Neural cell (in vitro differentiated cells): ENCODE results near the gene ARL3. TPM values are rescaled to one million over a fixed set of nuclear protein-coding genes. Genes with fewer than 3 reads are reported as not detected.

Experiments used
- H2AFZ ChIP-seq: fragments of 200-600, 300-800 bp; sonication (generic), shearing (Covaris generic); 2 replicates; pipeline ENCODE4 v1.6.0; 2014; ENCODE audit warnings: low read depth, mild to moderate bottlenecking, antibody characterized with exemption, low read length, moderate library complexity
- H3F3A ChIP-seq: fragments of 200-600 bp; shearing (Covaris generic); 2 replicates; pipeline ENCODE4 v1.6.1; 2016; ENCODE audit warnings: mild to moderate bottlenecking, moderate library complexity, mixed read lengths, antibody characterized with exemption, low read length; ENCODE audit not compliant: insufficient read depth, poor library complexity, severe bottlenecking
- H3K27ac ChIP-seq: fragments of 200-600, 300-800 bp; sonication (generic), shearing (Covaris generic); 2 replicates; pipeline ENCODE4 v1.5.1; 2014; ENCODE audit warnings: mild to moderate bottlenecking, low read length, moderate library complexity
- H3K27me3 ChIP-seq: fragments of 300-800, 200-600 bp; sonication (generic), shearing (Covaris generic); 2 replicates; pipeline ENCODE4 v1.6.0; 2014; ENCODE audit warnings: mild to moderate bottlenecking, low read depth, low read length, moderate library complexity; ENCODE audit not compliant: insufficient read depth
- H3K36me3 ChIP-seq: fragments of 300-800, 200-600 bp; sonication (generic), shearing (Covaris generic); 2 replicates; pipeline ENCODE4 v1.5.1; 2014; ENCODE audit warnings: mild to moderate bottlenecking, antibody characterized with exemption, low read length, moderate library complexity; ENCODE audit not compliant: insufficient read depth
- H3K4me2 ChIP-seq: fragments of 300-800, 200-600 bp; sonication (generic), shearing (Covaris generic); 2 replicates; pipeline ENCODE4 v1.6.0; 2014; ENCODE audit warnings: mild to moderate bottlenecking, low read length
- H3K4me3 ChIP-seq: fragments of 300-800, 200-600 bp; sonication (generic), shearing (Covaris generic); 2 replicates; pipeline ENCODE4 v1.5.1; 2014; ENCODE audit warnings: mild to moderate bottlenecking, low read length, moderate library complexity
- H3K79me2 ChIP-seq: fragments of 200-600 bp; shearing (Covaris generic); replicated peaks from 2 replicates; pipeline ENCODE4 v1.6.0; 2014; ENCODE audit warnings: mild to moderate bottlenecking, low read length, moderate library complexity; ENCODE audit not compliant: insufficient read depth
- H3K9ac ChIP-seq: fragments of 300-800, 200-600 bp; sonication (generic), shearing (Covaris generic); 2 replicates; pipeline ENCODE4 v1.6.1; 2016; ENCODE audit warnings: mild to moderate bottlenecking, low read length, mixed read lengths
- H3K9me2 ChIP-seq: fragments of 200-600 bp; shearing (Covaris generic); 2 replicates; pipeline ENCODE4 v1.6.1; 2016; ENCODE audit warnings: mild to moderate bottlenecking, low read length, mixed read lengths; ENCODE audit not compliant: insufficient read depth
- H3K9me3 ChIP-seq: fragments of 200-600, 300-800 bp; sonication (generic), shearing (Covaris generic); 2 replicates; pipeline ENCODE4 v1.6.1; 2016; ENCODE audit warnings: mild to moderate bottlenecking, mixed run types, low read length, moderate library complexity, mixed read lengths
- H4K20me1 ChIP-seq: fragments of 200-600 bp; shearing (Covaris generic); 2 replicates; pipeline ENCODE4 v1.6.1; 2016; ENCODE audit warnings: mild to moderate bottlenecking, mixed run types; ENCODE audit not compliant: insufficient read depth
- CTCF ChIP-seq: fragments of 450-650 bp; IDR thresholded peaks from 2 replicates; pipeline ENCODE4 v1.5.1; 2014; ENCODE audit warnings: antibody characterized with exemption, mild to moderate bottlenecking, moderate library complexity; ENCODE audit not compliant: poor library complexity, severe bottlenecking
- EP300 ChIP-seq: fragments of 450-650 bp; conservative IDR thresholded peaks from 2 replicates; pipeline ENCODE4 v1.6.1; 2014; ENCODE audit warnings: antibody characterized with exemption, mild to moderate bottlenecking, moderate library complexity; ENCODE audit not compliant: poor library complexity, severe bottlenecking
- EZH2 ChIP-seq: fragments of 200-600, 300-800 bp; shearing (Covaris generic), sonication (generic); IDR thresholded peaks from 2 replicates; pipeline ENCODE4 v1.6.1; 2014; ENCODE audit warnings: antibody characterized with exemption, low read length, borderline replicate concordance, mild to moderate bottlenecking; ENCODE audit not compliant: insufficient read depth, poor library complexity, severe bottlenecking
- MXI1 ChIP-seq: fragments of 450-650 bp; conservative IDR thresholded peaks from 2 replicates; pipeline ENCODE4 v1.6.1; 2014; ENCODE audit warnings: antibody characterized with exemption, mild to moderate bottlenecking; ENCODE audit not compliant: poor library complexity, severe bottlenecking
- POLR2AphosphoS5 ChIP-seq: IDR thresholded peaks from 2 replicates; pipeline ENCODE4 v1.6.1; 2012
- RAD21 ChIP-seq: fragments of 450-650 bp; conservative IDR thresholded peaks from 2 replicates; pipeline ENCODE4 v1.6.1; 2014; ENCODE audit warnings: antibody characterized with exemption, mild to moderate bottlenecking, moderate library complexity
- REST ChIP-seq: IDR thresholded peaks from 2 replicates; pipeline ENCODE4 v1.6.1; 2012; ENCODE audit warnings: borderline replicate concordance
- SMC3 ChIP-seq: fragments of 450-650 bp; conservative IDR thresholded peaks from 2 replicates; pipeline ENCODE4 v1.6.1; 2014; ENCODE audit warnings: antibody characterized with exemption, mild to moderate bottlenecking, moderate library complexity; ENCODE audit not compliant: poor library complexity
- TAF1 ChIP-seq: IDR thresholded peaks from 2 replicates; pipeline ENCODE4 v1.6.1; 2012; ENCODE audit warnings: low read depth
- polyA plus RNA-seq: library from polyadenylated mRNA; depleted of rRNA; stranded (reverse); fragments of >200 nt; gene quantifications from 2 replicates; pipeline ENCODE4 v1.2.3, GENCODE V29; 2014

Gene ARL3
- polyA plus RNA-seq, 1 donor from 2014 or later = 56.0 TPM

GRCh38 chr10:102631525-102632393, 82.4 kb downstream of the ARL3 start:
- Histone ChIP-seq H3K36me3 (no peaks in the 10 kb centered on the region), H3K9me3 (no peaks in the 10 kb centered on the region), H3K9me2 (no peaks in the 10 kb centered on the region), H3K27me3 (no peaks in the 10 kb centered on the region), H3K4me2 (no peak overlapping the region), H3K79me2 (no peaks in the 10 kb centered on the region), H3K9ac (no peak overlapping the region), H3K4me3 (no peak overlapping the region), H3F3A (no peaks in the 10 kb centered on the region), H3K27ac (no peak overlapping the region), H2AFZ (no peak overlapping the region), H4K20me1 (no peaks in the 10 kb centered on the region)
- TF ChIP-seq EP300 (no peak), POLR2AphosphoS5 (no peak), MXI1 (no peak), EZH2 (no peak)

GRCh38 chr10:102630663-102631062, 83.5 kb downstream of the ARL3 start:
- no peak overlapping the region for H3K9ac ChIP-seq
- H3K27ac ChIP-seq = no peak overlapping the region
- H3F3A ChIP-seq = no peaks in the 10 kb centered on the region
- no peaks in the 10 kb centered on the region for H3K79me2 ChIP-seq
- no peak overlapping the region for H3K4me2 ChIP-seq
- no peaks in the 10 kb centered on the region for H3K36me3 ChIP-seq
- H3K27me3 ChIP-seq = no peaks in the 10 kb centered on the region
- no peak overlapping the region for H3K4me3 ChIP-seq
- H3K9me3 ChIP-seq = no peaks in the 10 kb centered on the region
- TF ChIP-seq TAF1 (no peak), RAD21 (no peak), CTCF (no peak), EP300 (no peak), POLR2AphosphoS5 (no peak), REST (no peak), MXI1 (no peak), EZH2 (no peak), SMC3 (no peak)
- H4K20me1 ChIP-seq = no peaks in the 10 kb centered on the region
- no peaks in the 10 kb centered on the region for H3K9me2 ChIP-seq
- H2AFZ ChIP-seq = no peak overlapping the region
